ENCODE data around the gene CCL5.

Gene CCL5

GRCh38 chr17:35879773-35880654, at the start of gene CCL5:
TSS of gene CCL5 (minus strand) at chr17:35880360.
- no peak for FAIRE-seq

- no peak for FAIRE-seq
Measured at GRCh38 chr17:35927714-35928113, 47.6 kb upstream of the CCL5 start.

- no peak for FAIRE-seq
Measured at GRCh38 chr17:35923609-35924114, 43.5 kb upstream of the CCL5 start.

- FAIRE-seq, result no peak
Measured at GRCh38 chr17:35920229-35920628, 40.1 kb upstream of the CCL5 start.

GRCh38 chr17:35918665-35919064, 38.5 kb upstream of the CCL5 start:
- FAIRE-seq, result no peak

GRCh38 chr17:35917519-35918213, 37.5 kb upstream of the CCL5 start:
- no peak for FAIRE-seq

- FAIRE-seq, result no peak
Measured at GRCh38 chr17:35915153-35915964, 35.2 kb upstream of the CCL5 start.

- no peak for FAIRE-seq
Measured at GRCh38 chr17:35914354-35914753, 34.2 kb upstream of the CCL5 start.

- no peak for FAIRE-seq
Measured at GRCh38 chr17:35913609-35914008, 33.4 kb upstream of the CCL5 start.

GRCh38 chr17:35912942-35913341, 32.8 kb upstream of the CCL5 start:
- no peak for FAIRE-seq

GRCh38 chr17:35912339-35912912, 32.3 kb upstream of the CCL5 start:
- FAIRE-seq, result no peak

GRCh38 chr17:35909408-35909807, 29.2 kb upstream of the CCL5 start:
- FAIRE-seq, result no peak

GRCh38 chr17:35907691-35908090, 27.5 kb upstream of the CCL5 start:
- FAIRE-seq, result no peak

- no peak for FAIRE-seq
Measured at GRCh38 chr17:35906926-35907637, 26.9 kb upstream of the CCL5 start.

GRCh38 chr17:35906191-35906925, 26.2 kb upstream of the CCL5 start:
- FAIRE-seq, result no peak

GRCh38 chr17:35903451-35903850, 23.3 kb upstream of the CCL5 start:
- no peak for FAIRE-seq

GRCh38 chr17:35901631-35902175, 21.5 kb upstream of the CCL5 start:
- FAIRE-seq, result no peak

GRCh38 chr17:35900708-35901480, 20.7 kb upstream of the CCL5 start:
- no peak for FAIRE-seq

- FAIRE-seq, result no peak
Measured at GRCh38 chr17:35900280-35900679, 20.1 kb upstream of the CCL5 start.

Data from A204.1 (cell line).